BLaER1 treated with 17β-estradiol and CSF1 and Interleukin-3, amounts not matched to agents 10 nM and 100 nM (cell line): Measurements from ENCODE around the gene MYO5B.

Source experiments
- H3K27ac ChIP-seq, 11 experiments: shearing (Covaris generic); formaldehyde crosslinking; 2 replicates each; pipeline ENCODE4 v1.8.1; 2022
- H3K27me3 ChIP-seq, 11 experiments: shearing (Covaris generic); formaldehyde crosslinking; 2 replicates each; pipeline ENCODE4 v1.8.1; 2022
- H3K36me3 ChIP-seq, 11 experiments: shearing (Covaris generic); formaldehyde crosslinking; 2 replicates each; pipeline ENCODE4 v1.8.1; 2022
- H3K4me1 ChIP-seq, 10 experiments: shearing (Covaris generic); formaldehyde crosslinking; 2 replicates each; pipeline ENCODE4 v1.8.1; 2022
- H3K4me2 ChIP-seq, 11 experiments: shearing (Covaris generic); formaldehyde crosslinking; 2 replicates each; pipeline ENCODE4 v1.8.1; 2022
- H3K4me3 ChIP-seq, 10 experiments: shearing (Covaris generic); formaldehyde crosslinking; 2 replicates each; pipeline ENCODE4 v1.8.1; 2022
- H3K9ac ChIP-seq, 11 experiments: shearing (Covaris generic); formaldehyde crosslinking; 2 replicates each; pipeline ENCODE4 v1.8.1; 2022
- H3K9me3 ChIP-seq, 11 experiments: shearing (Covaris generic); formaldehyde crosslinking; replicated peaks in 1 of 11; 2 replicates each; pipeline ENCODE4 v1.8.1; 2022
- H4K20me1 ChIP-seq, 11 experiments: shearing (Covaris generic); formaldehyde crosslinking; 2 replicates each; pipeline ENCODE4 v1.8.1; 2022
- Cebpa-rat ChIP-seq, 11 experiments: shearing (Covaris generic); IDR thresholded peaks; 2 replicates each; pipeline ENCODE4 v1.8.1; 2022

The MYO5B gene

GRCh38 chr18:50038448-50038847 is 156.5 kb downstream of the MYO5B start:
- no peak overlapping the region for H3K27ac ChIP-seq
- no peaks in the 10 kb centered on the region for H3K27me3 ChIP-seq
- no peaks in the 10 kb centered on the region for H4K20me1 ChIP-seq
- H3K9ac ChIP-seq = no peak overlapping the region
- no peaks in the 10 kb centered on the region for H3K36me3 ChIP-seq
- no peaks in the 10 kb centered on the region for H3K4me1 ChIP-seq
- H3K4me2 ChIP-seq = no peak overlapping the region
- no peak for TF ChIP-seq Cebpa-rat (IDR thresholded peaks at IDR 0.05)
- H3K4me3 ChIP-seq = no peak overlapping the region
- no peaks in the 10 kb centered on the region for H3K9me3 ChIP-seq

- no peaks in the 10 kb centered on the region for H3K27me3 ChIP-seq
- TF ChIP-seq Cebpa-rat (IDR thresholded peaks at IDR 0.05) = no peak
- no peaks in the 10 kb centered on the region for H4K20me1 ChIP-seq
- no peaks in the 10 kb centered on the region for H3K9me3 ChIP-seq
- H3K4me3 ChIP-seq = no peak overlapping the region
- H3K4me1 ChIP-seq = no peaks in the 10 kb centered on the region
- no peaks in the 10 kb centered on the region for H3K36me3 ChIP-seq
- H3K9ac ChIP-seq = no peak overlapping the region
- H3K4me2 ChIP-seq = no peak overlapping the region
- no peak overlapping the region for H3K27ac ChIP-seq
Measured at GRCh38 chr18:50034029-50034428, 160.9 kb downstream of the MYO5B start.

GRCh38 chr18:50033004-50033403 is 161.9 kb downstream of the MYO5B start:
- H3K4me3 ChIP-seq = no peak overlapping the region
- H4K20me1 ChIP-seq = no peaks in the 10 kb centered on the region
- no peak overlapping the region for H3K9ac ChIP-seq
- H3K36me3 ChIP-seq = no peaks in the 10 kb centered on the region
- H3K4me2 ChIP-seq = no peak overlapping the region
- H3K9me3 ChIP-seq = no peaks in the 10 kb centered on the region
- no peak for TF ChIP-seq Cebpa-rat (IDR thresholded peaks at IDR 0.05)
- H3K27ac ChIP-seq = no peak overlapping the region
- H3K27me3 ChIP-seq = no peaks in the 10 kb centered on the region
- no peaks in the 10 kb centered on the region for H3K4me1 ChIP-seq

GRCh38 chr18:50030146-50030545 is 164.8 kb downstream of the MYO5B start:
- H3K27me3 ChIP-seq = no peaks in the 10 kb centered on the region
- H3K9ac ChIP-seq = no peak overlapping the region
- H3K36me3 ChIP-seq = no peaks in the 10 kb centered on the region
- H3K4me2 ChIP-seq = no peak overlapping the region
- no peaks in the 10 kb centered on the region for H4K20me1 ChIP-seq
- no peak overlapping the region for H3K4me3 ChIP-seq
- no peak overlapping the region for H3K27ac ChIP-seq
- no peak for TF ChIP-seq Cebpa-rat (IDR thresholded peaks at IDR 0.05)
- H3K4me1 ChIP-seq = no peaks in the 10 kb centered on the region
- no peaks in the 10 kb centered on the region for H3K9me3 ChIP-seq

GRCh38 chr18:50027996-50028395 is 167.0 kb downstream of the MYO5B start:
- no peaks in the 10 kb centered on the region for H4K20me1 ChIP-seq
- H3K4me3 ChIP-seq = no peak overlapping the region
- no peak for TF ChIP-seq Cebpa-rat (IDR thresholded peaks at IDR 0.05)
- H3K27ac ChIP-seq = no peak overlapping the region
- no peak overlapping the region for H3K4me2 ChIP-seq
- H3K27me3 ChIP-seq = no peaks in the 10 kb centered on the region
- H3K9me3 ChIP-seq = no peaks in the 10 kb centered on the region
- no peaks in the 10 kb centered on the region for H3K36me3 ChIP-seq
- H3K9ac ChIP-seq = no peak overlapping the region
- no peaks in the 10 kb centered on the region for H3K4me1 ChIP-seq

GRCh38 chr18:50024466-50024865 is 170.5 kb downstream of the MYO5B start:
- no peaks in the 10 kb centered on the region for H3K9me3 ChIP-seq
- H3K4me1 ChIP-seq = no peaks in the 10 kb centered on the region
- H3K4me3 ChIP-seq = no peak overlapping the region
- no peaks in the 10 kb centered on the region for H3K36me3 ChIP-seq
- no peak overlapping the region for H3K9ac ChIP-seq
- TF ChIP-seq Cebpa-rat (IDR thresholded peaks at IDR 0.05) = no peak
- H3K4me2 ChIP-seq = no peak overlapping the region
- H3K27ac ChIP-seq = no peak overlapping the region
- H4K20me1 ChIP-seq = no peaks in the 10 kb centered on the region
- H3K27me3 ChIP-seq = no peaks in the 10 kb centered on the region

- no peaks in the 10 kb centered on the region for H4K20me1 ChIP-seq
- H3K36me3 ChIP-seq = no peaks in the 10 kb centered on the region
- no peak overlapping the region for H3K4me2 ChIP-seq
- no peaks in the 10 kb centered on the region for H3K27me3 ChIP-seq
- H3K4me3 ChIP-seq = no peak overlapping the region
- H3K9me3 ChIP-seq = no peaks in the 10 kb centered on the region
- peak in 1 of 11 experiments; percentile 46; a peak in 2 of 22 replicates for TF ChIP-seq Cebpa-rat (IDR thresholded peaks at IDR 0.05)
- no peaks in the 10 kb centered on the region for H3K4me1 ChIP-seq
- H3K27ac ChIP-seq = no peak overlapping the region
- H3K9ac ChIP-seq = no peak overlapping the region
Measured at GRCh38 chr18:50022985-50023384, 172.0 kb downstream of the MYO5B start.

GRCh38 chr18:50014606-50015005 is 180.3 kb downstream of the MYO5B start:
- Histone ChIP-seq H3K36me3 (no peaks in the 10 kb centered on the region), H3K4me3 (no peak overlapping the region), H4K20me1 (no peaks in the 10 kb centered on the region), H3K27ac (no peak overlapping the region), H3K9me3 (no peaks in the 10 kb centered on the region), H3K27me3 (no peaks in the 10 kb centered on the region), H3K9ac (no peak overlapping the region), H3K4me2 (no peak overlapping the region), H3K4me1 (no peaks in the 10 kb centered on the region)
- TF ChIP-seq Cebpa-rat (IDR thresholded peaks at IDR 0.05) = no peak

GRCh38 chr18:50013363-50014138 is 181.4 kb downstream of the MYO5B start:
- Histone ChIP-seq H3K9me3 (no peaks in the 10 kb centered on the region), H3K27ac (no peak overlapping the region), H3K4me2 (no peak overlapping the region), H4K20me1 (no peaks in the 10 kb centered on the region), H3K9ac (no peak overlapping the region), H3K27me3 (no peaks in the 10 kb centered on the region), H3K4me1 (peaks cover 0 to 2% (median 1%) of the 10 kb centered on the region in 10 experiments; a peak in 7 of 20 replicates), H3K4me3 (no peak overlapping the region), H3K36me3 (no peaks in the 10 kb centered on the region)
- TF ChIP-seq Cebpa-rat (IDR thresholded peaks at IDR 0.05) = no peak

GRCh38 chr18:50011813-50012435 is 183.0 kb downstream of the MYO5B start:
- no peak overlapping the region for H3K4me3 ChIP-seq
- H3K4me2 ChIP-seq = no peak overlapping the region
- no peaks in the 10 kb centered on the region for H4K20me1 ChIP-seq
- H3K9me3 ChIP-seq = no peaks in the 10 kb centered on the region
- no peaks in the 10 kb centered on the region for H3K36me3 ChIP-seq
- no peak overlapping the region for H3K9ac ChIP-seq
- no peaks in the 10 kb centered on the region for H3K27me3 ChIP-seq
- H3K27ac ChIP-seq = no peak overlapping the region
- TF ChIP-seq Cebpa-rat (IDR thresholded peaks at IDR 0.05) = no peak
- peaks cover 0 to 6% (median 5%) of the 10 kb centered on the region in 10 experiments; a peak in 7 of 20 replicates for H3K4me1 ChIP-seq
